ENCODE measurements around the gene CCND3. TPM values are rescaled to one million over a fixed set of nuclear protein-coding genes. Genes with fewer than 3 reads are reported as not detected.

CCND3 gene
- total RNA-seq, 4 donors from 2014 or later, result 130 to 169 (median 157) TPM

GRCh38 chr6:41887331-41887751 lies 54.3 kb downstream of the CCND3 start:
- TF ChIP-seq, protein P1, sequence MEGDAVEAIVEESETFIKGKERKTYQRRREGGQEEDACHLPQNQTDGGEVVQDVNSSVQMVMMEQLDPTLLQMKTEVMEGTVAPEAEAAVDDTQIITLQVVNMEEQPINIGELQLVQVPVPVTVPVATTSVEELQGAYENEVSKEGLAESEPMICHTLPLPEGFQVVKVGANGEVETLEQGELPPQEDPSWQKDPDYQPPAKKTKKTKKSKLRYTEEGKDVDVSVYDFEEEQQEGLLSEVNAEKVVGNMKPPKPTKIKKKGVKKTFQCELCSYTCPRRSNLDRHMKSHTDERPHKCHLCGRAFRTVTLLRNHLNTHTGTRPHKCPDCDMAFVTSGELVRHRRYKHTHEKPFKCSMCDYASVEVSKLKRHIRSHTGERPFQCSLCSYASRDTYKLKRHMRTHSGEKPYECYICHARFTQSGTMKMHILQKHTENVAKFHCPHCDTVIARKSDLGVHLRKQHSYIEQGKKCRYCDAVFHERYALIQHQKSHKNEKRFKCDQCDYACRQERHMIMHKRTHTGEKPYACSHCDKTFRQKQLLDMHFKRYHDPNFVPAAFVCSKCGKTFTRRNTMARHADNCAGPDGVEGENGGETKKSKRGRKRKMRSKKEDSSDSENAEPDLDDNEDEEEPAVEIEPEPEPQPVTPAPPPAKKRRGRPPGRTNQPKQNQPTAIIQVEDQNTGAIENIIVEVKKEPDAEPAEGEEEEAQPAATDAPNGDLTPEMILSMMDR (IDR thresholded peaks at IDR 0.05), result no peak
- TF ChIP-seq POLR2A (IDR thresholded peaks at IDR 0.05), result no peak
- 51 to 53% methylated on average over 4 of the region's 4 CpGs for WGBS, 2 donors
- intact Hi-C loops (cut with DNase I; ENCODE audit: low total_unique reads), result no loop called here
- no peak overlapping the region for H3K4me3 ChIP-seq (ENCODE audit: low read depth, poor library complexity, severe bottlenecking)
- no peak for DNase-seq (ENCODE audit: low spot score in 2 of 2)

- intact Hi-C loops (cut with DNase I; ENCODE audit: low total_unique reads), result no loop called here
- 97 to 98% methylated on average over 1 of the region's 1 CpG for WGBS, 2 donors
Measured at GRCh38 chr6:41885930-41886329, 55.7 kb downstream of the CCND3 start.

GRCh38 chr6:41884957-41885356 lies 56.7 kb downstream of the CCND3 start:
- WGBS, 2 donors, result 88 to 92% methylated on average over 5 of the region's 5 CpGs
- TF ChIP-seq, protein P1 (IDR thresholded peaks at IDR 0.05), result no peak
- TF ChIP-seq POLR2A (IDR thresholded peaks at IDR 0.05), result no peak
- intact Hi-C loops (cut with DNase I; ENCODE audit: low total_unique reads), result no loop called here
- DNase-seq (ENCODE audit: low spot score in 2 of 2), result no peak
- no peak overlapping the region for H3K4me3 ChIP-seq (ENCODE audit: low read depth, poor library complexity, severe bottlenecking)

More at GRCh38 chr6:41885930-41886329, 55.7 kb downstream of the CCND3 start:
- TF ChIP-seq, protein P1 (IDR thresholded peaks at IDR 0.05), result no peak
- no peak for TF ChIP-seq POLR2A (IDR thresholded peaks at IDR 0.05)
- no peak for DNase-seq (ENCODE audit: low spot score in 2 of 2)
- no peak overlapping the region for H3K4me3 ChIP-seq (ENCODE audit: low read depth, poor library complexity, severe bottlenecking)

Other genes with a start within 250 kb of the CCND3 start
- 10 to 100 TPM; 20.2 to 38.3 (median 26.0) TPM for gene TFEB, start 206.2 kb downstream of the CCND3 start, total RNA-seq
- gene PGC, start 194.4 kb downstream of the CCND3 start, total RNA-seq, result under 1 TPM in 1 of 4 donors, not detected in 3; 0.42 TPM
- 1 to 10 TPM in 3 of 4 donors, under 1 TPM in 1; 0.79 to 4.2 (median 2.4) TPM for gene FRS3, start 161.9 kb downstream of the CCND3 start, total RNA-seq
- 1 to 10 TPM; 3.2 to 5.0 (median 3.9) TPM for gene PRICKLE4, start 161.0 kb downstream of the CCND3 start, total RNA-seq
- 100 to 1,000 TPM in 2 of 4 donors, 10 to 100 TPM in 2; 90.7 to 136 (median 100) TPM for gene TOMM6, start 154.1 kb downstream of the CCND3 start, total RNA-seq
- 1 to 10 TPM; 2.3 to 7.3 (median 3.7) TPM for gene USP49, start 46.4 kb downstream of the CCND3 start, total RNA-seq
- 10 to 100 TPM in 2 of 4 donors, 1 to 10 TPM in 2; 5.7 to 11.5 (median 9.8) TPM for gene MED20, start 20.7 kb downstream of the CCND3 start, total RNA-seq
- 10 to 100 TPM in 1 of 4 donors, 1 to 10 TPM in 3; 4.1 to 12.2 (median 7.7) TPM for gene BYSL, start 20.3 kb downstream of the CCND3 start, total RNA-seq
- 10 to 100 TPM; 15.8 to 24.0 (median 18.9) TPM for gene TAF8, start 108.7 kb upstream of the CCND3 start, total RNA-seq
- 100 to 1,000 TPM; 106 to 200 (median 137) TPM for gene C6orf132, start 200.8 kb upstream of the CCND3 start, total RNA-seq
- not detected for gene GUCA1A, start 231.6 kb upstream of the CCND3 start, total RNA-seq